Measurements from ENCODE around the gene PNMT. TPM values are rescaled to one million over a fixed set of nuclear protein-coding genes. Genes with fewer than 3 reads are reported as not detected.

The PNMT gene
- polyA plus RNA-seq, 1 of the 3 experiments (the other 2 are of a cell fraction) = 0.07 TPM

DNA sequence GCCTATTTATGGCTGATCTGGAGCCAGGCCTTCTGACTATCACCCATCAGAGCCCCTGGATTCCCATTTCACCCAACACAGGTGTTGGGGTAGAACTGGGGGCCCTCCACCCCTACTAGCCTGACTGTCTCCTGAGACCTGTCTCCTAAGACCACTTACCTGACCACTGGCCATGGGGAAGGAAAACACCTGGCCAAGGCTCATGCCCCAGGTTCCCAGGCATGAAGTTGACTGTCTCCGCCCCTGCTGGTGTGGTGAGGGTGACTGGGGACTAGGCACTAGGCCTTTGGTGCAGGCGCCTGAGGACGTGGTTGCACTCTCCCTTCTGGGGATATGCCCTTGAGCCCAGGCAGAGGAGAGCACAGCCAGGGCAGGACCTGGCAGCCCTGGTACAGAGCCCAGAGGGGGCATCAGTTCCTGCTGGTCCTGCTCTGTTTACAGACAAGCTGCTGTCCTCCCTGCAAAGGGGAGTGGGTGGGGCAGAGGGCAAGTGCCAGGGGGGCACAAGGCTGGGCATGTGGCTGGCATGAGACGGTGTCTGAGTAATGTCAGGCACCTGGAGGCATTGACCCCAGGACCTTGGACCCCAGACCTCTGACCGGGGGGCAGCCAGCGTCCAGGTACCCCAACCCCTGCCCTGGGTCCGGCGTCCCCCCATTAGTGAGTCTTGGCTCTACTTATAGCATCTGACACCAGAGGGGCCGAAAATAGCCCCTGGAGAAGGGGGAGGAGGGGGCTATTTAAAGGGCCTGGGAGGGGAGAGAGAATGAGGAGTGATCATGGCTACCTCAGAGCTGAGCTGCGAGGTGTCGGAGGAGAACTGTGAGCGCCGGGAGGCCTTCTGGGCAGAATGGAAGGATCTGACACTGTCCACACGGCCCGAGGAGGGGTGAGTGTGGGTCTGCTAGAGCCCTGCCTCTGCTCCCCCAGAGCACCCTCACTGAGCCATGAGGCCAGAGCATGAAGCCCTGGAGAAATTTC, 3.4 kb upstream of the PNMT start, which contains the start of gene TCAP:
TSS of gene TCAP (plus strand) at position 769 of the 981 bp plus-strand sequence. CDS start at position 780, 11 bp downstream.
- Histone ChIP-seq H4K20me1 (ENCODE audit: insufficient read depth) (no peaks in the 10 kb centered on the region), H3K9me3 (no peaks in the 10 kb centered on the region), H3K4me1 (ENCODE audit: control insufficient read depth in 1 of 2, insufficient read depth in 2 of 2, low read depth in 1 of 2, low read length in 1 of 2) (peaks cover 0 to 10% of the 10 kb centered on the region in 2 experiments; a peak in 1 of 4 replicates), H3K27ac (ENCODE audit: low read depth in 2 of 2, low read length in 1 of 2) (no peak within 1 kb of the TSS), H2AFZ (ENCODE audit: low read depth) (no peak within 1 kb of the TSS), H3K9ac (no peak within 1 kb of the TSS), H3K36me3 (replicated peaks in 1 of 2; ENCODE audit: control insufficient read depth in 1 of 2, insufficient read depth in 2 of 2, low read length in 1 of 2) (peaks cover 0 to 23% of the 10 kb centered on the region in 2 experiments), H3K9me2 (no peaks in the 10 kb centered on the region), H3K4me2 (no peak within 1 kb of the TSS), H3K4me3 (ENCODE audit: low read depth in 2 of 2, low read length in 1 of 2) (no peak within 1 kb of the TSS), H3K27me3 (ENCODE audit: insufficient read depth) (no peaks in the 10 kb centered on the region), H3K79me2 (ENCODE audit: insufficient read depth) (no peaks in the 10 kb centered on the region), H3F3A (replicated peaks; ENCODE audit: insufficient read depth) (no peaks in the 10 kb centered on the region)
- WGBS (ENCODE audit: low lambda C conversion rate) = 70% methylated on average over 14 of the region's 15 CpGs
- CTCF ChIA-PET = interaction anchor here (1.4 to 15.8 kb wide), 8 partner anchors 7 to 66 kb away, joined by 3 to 279 read pairs (median 10); partner anchors contain the start of gene PPP1R1B
- POLR2A ChIA-PET = interaction anchor here (0.5 kb wide), 1 partner anchor 294 kb away, joined by 4 read pairs; no protein-coding TSS in a partner anchor
- no peak for DNase-seq
- TF ChIP-seq ELF1 (IDR thresholded peaks at IDR 0.05) (no peak), POLR2AphosphoS5 (IDR thresholded peaks at IDR 0.05; ENCODE audit: low read depth, low read length) (peak; percentile 18; the same call in 1 of the 2 replicates), TEAD4 (IDR thresholded peaks at IDR 0.05; ENCODE audit: borderline replicate concordance, insufficient read depth) (no peak), GATA2 (CRISPR knock-in tag; IDR thresholded peaks at IDR 0.05) (no peak)
- TF ChIP-seq, protein P1, sequence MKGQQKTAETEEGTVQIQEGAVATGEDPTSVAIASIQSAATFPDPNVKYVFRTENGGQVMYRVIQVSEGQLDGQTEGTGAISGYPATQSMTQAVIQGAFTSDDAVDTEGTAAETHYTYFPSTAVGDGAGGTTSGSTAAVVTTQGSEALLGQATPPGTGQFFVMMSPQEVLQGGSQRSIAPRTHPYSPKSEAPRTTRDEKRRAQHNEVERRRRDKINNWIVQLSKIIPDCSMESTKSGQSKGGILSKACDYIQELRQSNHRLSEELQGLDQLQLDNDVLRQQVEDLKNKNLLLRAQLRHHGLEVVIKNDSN (IDR thresholded peaks at IDR 0.05; ENCODE audit: borderline replicate concordance, low read depth) = no peak
- TF ChIP-seq, protein P2, sequence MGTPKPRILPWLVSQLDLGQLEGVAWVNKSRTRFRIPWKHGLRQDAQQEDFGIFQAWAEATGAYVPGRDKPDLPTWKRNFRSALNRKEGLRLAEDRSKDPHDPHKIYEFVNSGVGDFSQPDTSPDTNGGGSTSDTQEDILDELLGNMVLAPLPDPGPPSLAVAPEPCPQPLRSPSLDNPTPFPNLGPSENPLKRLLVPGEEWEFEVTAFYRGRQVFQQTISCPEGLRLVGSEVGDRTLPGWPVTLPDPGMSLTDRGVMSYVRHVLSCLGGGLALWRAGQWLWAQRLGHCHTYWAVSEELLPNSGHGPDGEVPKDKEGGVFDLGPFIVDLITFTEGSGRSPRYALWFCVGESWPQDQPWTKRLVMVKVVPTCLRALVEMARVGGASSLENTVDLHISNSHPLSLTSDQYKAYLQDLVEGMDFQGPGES (IDR thresholded peaks at IDR 0.05; ENCODE audit: low read depth, low read length) = no peak

DNA sequence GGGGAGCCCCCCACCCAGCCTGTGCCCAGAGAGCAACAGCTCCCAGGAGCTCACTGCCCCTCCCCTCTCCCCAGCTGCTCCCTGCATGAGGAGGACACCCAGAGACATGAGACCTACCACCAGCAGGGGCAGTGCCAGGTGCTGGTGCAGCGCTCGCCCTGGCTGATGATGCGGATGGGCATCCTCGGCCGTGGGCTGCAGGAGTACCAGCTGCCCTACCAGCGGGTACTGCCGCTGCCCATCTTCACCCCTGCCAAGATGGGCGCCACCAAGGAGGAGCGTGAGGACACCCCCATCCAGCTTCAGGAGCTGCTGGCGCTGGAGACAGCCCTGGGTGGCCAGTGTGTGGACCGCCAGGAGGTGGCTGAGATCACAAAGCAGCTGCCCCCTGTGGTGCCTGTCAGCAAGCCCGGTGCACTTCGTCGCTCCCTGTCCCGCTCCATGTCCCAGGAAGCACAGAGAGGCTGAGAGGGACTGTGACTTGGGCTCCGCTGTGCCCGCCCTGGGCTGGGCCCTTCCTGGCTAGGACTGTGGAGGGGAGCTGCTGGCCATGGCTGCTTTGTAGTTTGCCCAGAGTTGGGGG, 2.5 kb upstream of the PNMT start:
- 92% methylated on average over 4 of the region's 17 CpGs for WGBS (ENCODE audit: low lambda C conversion rate)
- TF ChIP-seq, protein P3, sequence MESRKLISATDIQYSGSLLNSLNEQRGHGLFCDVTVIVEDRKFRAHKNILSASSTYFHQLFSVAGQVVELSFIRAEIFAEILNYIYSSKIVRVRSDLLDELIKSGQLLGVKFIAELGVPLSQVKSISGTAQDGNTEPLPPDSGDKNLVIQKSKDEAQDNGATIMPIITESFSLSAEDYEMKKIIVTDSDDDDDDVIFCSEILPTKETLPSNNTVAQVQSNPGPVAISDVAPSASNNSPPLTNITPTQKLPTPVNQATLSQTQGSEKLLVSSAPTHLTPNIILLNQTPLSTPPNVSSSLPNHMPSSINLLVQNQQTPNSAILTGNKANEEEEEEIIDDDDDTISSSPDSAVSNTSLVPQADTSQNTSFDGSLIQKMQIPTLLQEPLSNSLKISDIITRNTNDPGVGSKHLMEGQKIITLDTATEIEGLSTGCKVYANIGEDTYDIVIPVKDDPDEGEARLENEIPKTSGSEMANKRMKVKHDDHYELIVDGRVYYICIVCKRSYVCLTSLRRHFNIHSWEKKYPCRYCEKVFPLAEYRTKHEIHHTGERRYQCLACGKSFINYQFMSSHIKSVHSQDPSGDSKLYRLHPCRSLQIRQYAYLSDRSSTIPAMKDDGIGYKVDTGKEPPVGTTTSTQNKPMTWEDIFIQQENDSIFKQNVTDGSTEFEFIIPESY (IDR thresholded peaks at IDR 0.05; ENCODE audit: borderline replicate concordance, low read depth) = no peak
- TF ChIP-seq POLR2AphosphoS5 (IDR thresholded peaks at IDR 0.05; ENCODE audit: low read depth, low read length) (no peak), TCF12 (IDR thresholded peaks at IDR 0.05) (no peak), JUND (IDR thresholded peaks at IDR 0.05) (no peak), TEAD4 (IDR thresholded peaks at IDR 0.05; ENCODE audit: borderline replicate concordance, insufficient read depth) (no peak), NRF1 (IDR thresholded peaks at IDR 0.05; ENCODE audit: low read depth, low read length) (no peak), CHD2 (IDR thresholded peaks at IDR 0.05; ENCODE audit: low read length, partially characterized antibody) (no peak), RXRA (IDR thresholded peaks at IDR 0.05; ENCODE audit: borderline replicate concordance, low read depth) (no peak), SMC3 (IDR thresholded peaks at IDR 0.05; ENCODE audit: low read depth, low read length) (no peak)
- TF ChIP-seq, protein P2 (IDR thresholded peaks at IDR 0.05; ENCODE audit: low read depth, low read length) = no peak
- TF ChIP-seq, protein P4, sequence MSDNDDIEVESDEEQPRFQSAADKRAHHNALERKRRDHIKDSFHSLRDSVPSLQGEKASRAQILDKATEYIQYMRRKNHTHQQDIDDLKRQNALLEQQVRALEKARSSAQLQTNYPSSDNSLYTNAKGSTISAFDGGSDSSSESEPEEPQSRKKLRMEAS (IDR thresholded peaks at IDR 0.05; ENCODE audit: low read depth) = no peak

More for the DNA sequence above, 2.5 kb upstream of the PNMT start:
- Histone ChIP-seq H3K4me1 (ENCODE audit: control insufficient read depth in 1 of 2, insufficient read depth in 2 of 2, low read depth in 1 of 2, low read length in 1 of 2) (peaks cover 0 to 10% of the 10 kb centered on the region in 2 experiments; a peak in 1 of 4 replicates), H3K9me2 (no peaks in the 10 kb centered on the region), H4K20me1 (ENCODE audit: insufficient read depth) (no peaks in the 10 kb centered on the region), H3K4me2 (no peak overlapping the region), H3F3A (replicated peaks; ENCODE audit: insufficient read depth) (no peaks in the 10 kb centered on the region), H3K9me3 (no peaks in the 10 kb centered on the region), H2AFZ (ENCODE audit: low read depth) (no peak overlapping the region), H3K27ac (ENCODE audit: low read depth in 2 of 2, low read length in 1 of 2) (no peak overlapping the region), H3K79me2 (ENCODE audit: insufficient read depth) (no peaks in the 10 kb centered on the region), H3K4me3 (ENCODE audit: low read depth in 2 of 2, low read length in 1 of 2) (no peak overlapping the region), H3K36me3 (replicated peaks in 1 of 2; ENCODE audit: control insufficient read depth in 1 of 2, insufficient read depth in 2 of 2, low read length in 1 of 2) (peaks cover 0 to 14% of the 10 kb centered on the region in 2 experiments), H3K27me3 (ENCODE audit: insufficient read depth) (no peaks in the 10 kb centered on the region), H3K9ac (no peak overlapping the region)
- peak; percentile 77 for DNase-seq
- ChIA-PET POLR2A (interaction anchor here (1.2 kb wide), 1 partner anchor 22 kb away, joined by 3 read pairs; the partner anchor contains the start of gene PGAP3), CTCF (interaction anchor here (0.7 to 15.8 kb wide), 10 partner anchors 8 to 64 kb away, joined by 3 to 279 read pairs (median 6); partner anchors contain the start of genes MIEN1 and PPP1R1B)
